ENCODE results near the gene MYO7A. TPM values are rescaled to one million over a fixed set of nuclear protein-coding genes. Genes with fewer than 3 reads are reported as not detected.

The MYO7A gene
- total RNA-seq, 1 donor, result 0.43 TPM

DNA sequence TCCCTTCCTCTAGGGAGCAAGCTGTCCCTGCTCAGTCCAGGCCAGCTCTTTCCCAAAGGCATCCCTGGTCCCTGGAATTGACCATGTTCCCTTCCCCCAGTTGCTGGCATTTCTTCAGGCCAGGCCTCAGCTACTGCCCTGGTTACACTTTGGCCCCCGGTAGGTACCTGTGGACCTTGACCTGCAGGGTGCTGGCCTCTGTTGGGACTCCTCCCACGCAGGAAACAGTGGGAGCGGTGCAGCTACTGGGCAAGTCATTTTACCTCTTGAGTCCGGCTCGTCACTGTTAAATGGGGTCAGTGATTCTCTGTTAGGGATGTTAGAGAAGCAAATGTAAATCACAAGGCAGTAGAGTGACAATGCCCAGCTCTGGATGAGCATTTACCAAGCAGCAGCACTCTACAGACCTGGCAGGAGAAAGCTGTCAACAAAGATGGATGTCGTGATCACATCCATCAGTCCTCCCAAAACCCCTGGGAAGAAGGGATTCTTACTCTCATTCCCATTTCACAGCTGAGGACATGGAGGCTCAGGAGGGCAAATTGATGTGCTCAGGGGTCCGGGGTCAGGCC lies 16.9 kb downstream of the MYO7A start:
- H3K4me3 ChIP-seq (ENCODE audit: low read depth, low read length), result no peak overlapping the region
- no peak for DNase-seq (ENCODE audit: low read depth)
- TF ChIP-seq, protein P1, sequence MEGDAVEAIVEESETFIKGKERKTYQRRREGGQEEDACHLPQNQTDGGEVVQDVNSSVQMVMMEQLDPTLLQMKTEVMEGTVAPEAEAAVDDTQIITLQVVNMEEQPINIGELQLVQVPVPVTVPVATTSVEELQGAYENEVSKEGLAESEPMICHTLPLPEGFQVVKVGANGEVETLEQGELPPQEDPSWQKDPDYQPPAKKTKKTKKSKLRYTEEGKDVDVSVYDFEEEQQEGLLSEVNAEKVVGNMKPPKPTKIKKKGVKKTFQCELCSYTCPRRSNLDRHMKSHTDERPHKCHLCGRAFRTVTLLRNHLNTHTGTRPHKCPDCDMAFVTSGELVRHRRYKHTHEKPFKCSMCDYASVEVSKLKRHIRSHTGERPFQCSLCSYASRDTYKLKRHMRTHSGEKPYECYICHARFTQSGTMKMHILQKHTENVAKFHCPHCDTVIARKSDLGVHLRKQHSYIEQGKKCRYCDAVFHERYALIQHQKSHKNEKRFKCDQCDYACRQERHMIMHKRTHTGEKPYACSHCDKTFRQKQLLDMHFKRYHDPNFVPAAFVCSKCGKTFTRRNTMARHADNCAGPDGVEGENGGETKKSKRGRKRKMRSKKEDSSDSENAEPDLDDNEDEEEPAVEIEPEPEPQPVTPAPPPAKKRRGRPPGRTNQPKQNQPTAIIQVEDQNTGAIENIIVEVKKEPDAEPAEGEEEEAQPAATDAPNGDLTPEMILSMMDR (IDR thresholded peaks at IDR 0.05; ENCODE audit: insufficient read depth, low read depth, low read length), result no peak

DNA sequence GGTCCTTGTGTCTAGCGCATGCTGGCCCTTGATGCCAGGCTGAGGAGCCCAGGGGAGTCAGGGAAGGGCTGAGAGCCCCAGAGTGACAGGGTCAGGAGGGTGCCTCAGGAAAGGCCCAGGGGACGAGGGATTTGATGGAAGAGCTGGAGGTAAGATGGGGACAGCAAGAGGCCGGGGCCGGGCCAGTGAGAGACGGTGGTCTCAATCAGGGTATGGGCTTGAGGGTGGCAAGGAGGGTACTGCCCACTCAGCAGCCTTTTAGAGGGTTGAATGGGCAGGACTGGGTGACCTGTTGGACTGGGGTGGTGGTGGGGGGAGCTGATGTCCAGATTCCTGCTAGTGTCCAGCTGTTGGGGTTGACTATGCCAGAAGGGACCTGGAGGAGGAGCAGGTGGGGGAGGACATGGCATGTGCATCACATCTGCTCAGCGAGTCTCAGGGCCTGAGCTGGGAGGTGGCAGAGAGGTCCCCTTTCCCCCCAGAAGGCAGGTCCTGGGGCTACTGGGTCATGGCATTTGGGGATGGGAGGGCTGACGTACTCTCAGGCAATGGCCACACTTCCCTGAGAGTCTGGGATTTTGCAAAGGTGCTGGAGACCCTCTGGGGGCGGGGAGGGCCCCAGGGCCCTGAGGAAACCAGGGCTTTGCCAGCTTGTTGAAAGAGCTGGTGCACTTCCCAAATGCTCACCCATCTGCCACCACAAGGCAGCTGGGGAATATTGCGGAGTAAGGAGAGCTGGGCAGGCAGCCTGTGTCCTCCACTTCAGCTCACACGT lies 18.4 kb downstream of the MYO7A start:
- TF ChIP-seq, protein P1 (IDR thresholded peaks at IDR 0.05; ENCODE audit: insufficient read depth, low read depth, low read length), result no peak
- no peak for DNase-seq (ENCODE audit: low read depth)

DNA sequence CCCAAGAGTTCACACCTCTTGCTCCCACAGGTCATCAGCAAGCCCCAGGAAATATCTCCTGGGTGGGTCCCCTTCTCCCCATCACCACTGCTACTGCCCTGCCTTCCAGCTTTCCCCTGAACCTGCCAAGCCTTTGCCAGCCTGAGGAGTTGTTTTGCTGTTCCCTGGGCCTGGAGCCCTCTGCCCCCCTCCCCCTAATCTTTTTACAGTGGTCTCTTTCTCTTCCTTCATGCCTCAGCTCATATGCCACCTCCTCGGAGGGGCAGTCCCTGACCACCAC lies 18.9 kb downstream of the MYO7A start:
- no peak overlapping the region for H3K4me3 ChIP-seq (ENCODE audit: low read depth, low read length)
- TF ChIP-seq, protein P1 (IDR thresholded peaks at IDR 0.05; ENCODE audit: insufficient read depth, low read depth, low read length), result no peak
- no peak for DNase-seq (ENCODE audit: low read depth)

More for the DNA sequence above, 18.4 kb downstream of the MYO7A start:
- no peak overlapping the region for H3K4me3 ChIP-seq (ENCODE audit: low read depth, low read length)

DNA sequence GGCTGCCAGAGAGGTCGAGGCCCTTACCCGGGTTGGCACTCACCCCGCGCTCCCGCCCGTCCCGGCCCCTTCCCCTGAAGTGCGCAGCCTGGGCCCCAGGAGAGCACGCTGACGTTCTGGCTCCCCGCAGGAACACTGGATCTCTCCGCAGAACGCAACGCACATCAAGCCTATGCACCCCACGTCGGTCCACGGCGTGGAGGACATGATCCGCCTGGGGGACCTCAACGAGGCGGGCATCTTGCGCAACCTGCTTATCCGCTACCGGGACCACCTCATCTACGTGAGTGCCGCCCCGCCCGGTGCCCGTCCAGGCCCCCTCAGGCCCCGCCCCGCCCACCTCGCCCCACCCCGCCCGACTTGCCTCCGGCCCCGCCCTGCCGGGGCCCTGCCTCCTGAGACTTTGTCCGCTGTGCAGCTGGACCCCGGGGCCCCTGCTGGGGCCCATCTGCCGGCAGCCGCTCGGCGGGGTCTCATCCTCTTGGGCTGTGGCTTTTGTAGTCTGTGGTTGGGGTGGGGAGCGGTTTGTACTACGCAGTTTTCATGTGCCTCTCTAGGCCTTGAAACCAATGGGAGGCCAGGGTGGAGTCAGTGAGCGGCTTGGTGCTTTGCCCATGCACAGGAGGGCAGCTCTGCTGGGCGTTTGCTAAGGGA lies 19.7 kb downstream of the MYO7A start:
- H3K4me3 ChIP-seq (ENCODE audit: low read depth, low read length), result peak overlapping the region; percentile 35
- DNase-seq (ENCODE audit: low read depth), result peak; percentile 14
- TF ChIP-seq, protein P1 (IDR thresholded peaks at IDR 0.05; ENCODE audit: insufficient read depth, low read depth, low read length), result no peak

DNA sequence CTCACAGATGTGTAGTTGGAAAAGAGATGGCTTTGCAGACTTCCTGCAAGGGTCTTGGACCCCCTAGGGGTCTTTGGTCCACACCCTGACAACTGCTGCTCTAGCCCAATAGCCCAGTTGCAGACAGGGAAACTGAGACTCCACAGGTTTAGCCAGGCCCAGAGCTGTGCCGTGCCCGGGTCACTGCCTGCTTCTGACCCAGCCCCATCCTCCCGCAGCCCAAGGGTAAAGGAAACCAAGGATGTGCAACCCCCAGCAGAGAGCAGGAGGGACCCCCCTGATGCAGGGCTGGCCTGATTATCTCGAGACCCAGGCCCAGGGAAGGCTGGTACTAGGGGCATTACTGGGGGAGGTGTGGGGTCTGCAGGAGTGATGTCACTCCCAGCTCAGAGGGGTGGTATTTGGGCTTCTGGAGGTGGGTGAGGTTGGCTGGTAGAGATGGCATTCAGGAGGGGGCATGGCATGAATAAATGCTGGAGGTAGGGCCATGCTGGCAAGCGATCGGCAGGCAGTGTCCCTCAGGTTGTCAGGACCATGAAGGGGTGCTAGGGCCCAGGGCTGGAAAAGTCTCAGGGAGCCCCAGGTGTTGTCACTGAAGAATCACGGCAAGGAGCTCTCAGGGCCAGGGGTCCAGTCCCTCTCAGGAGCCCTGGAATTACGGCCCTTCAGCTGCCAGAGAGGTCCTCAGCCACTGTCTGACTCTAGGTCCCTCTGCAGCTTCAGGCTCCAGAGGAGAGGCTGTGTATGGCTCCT lies 21.1 kb downstream of the MYO7A start:
- no peak overlapping the region for H3K4me3 ChIP-seq (ENCODE audit: low read depth, low read length)
- DNase-seq (ENCODE audit: low read depth), result no peak
- TF ChIP-seq, protein P1 (IDR thresholded peaks at IDR 0.05; ENCODE audit: insufficient read depth, low read depth, low read length), result no peak

DNA sequence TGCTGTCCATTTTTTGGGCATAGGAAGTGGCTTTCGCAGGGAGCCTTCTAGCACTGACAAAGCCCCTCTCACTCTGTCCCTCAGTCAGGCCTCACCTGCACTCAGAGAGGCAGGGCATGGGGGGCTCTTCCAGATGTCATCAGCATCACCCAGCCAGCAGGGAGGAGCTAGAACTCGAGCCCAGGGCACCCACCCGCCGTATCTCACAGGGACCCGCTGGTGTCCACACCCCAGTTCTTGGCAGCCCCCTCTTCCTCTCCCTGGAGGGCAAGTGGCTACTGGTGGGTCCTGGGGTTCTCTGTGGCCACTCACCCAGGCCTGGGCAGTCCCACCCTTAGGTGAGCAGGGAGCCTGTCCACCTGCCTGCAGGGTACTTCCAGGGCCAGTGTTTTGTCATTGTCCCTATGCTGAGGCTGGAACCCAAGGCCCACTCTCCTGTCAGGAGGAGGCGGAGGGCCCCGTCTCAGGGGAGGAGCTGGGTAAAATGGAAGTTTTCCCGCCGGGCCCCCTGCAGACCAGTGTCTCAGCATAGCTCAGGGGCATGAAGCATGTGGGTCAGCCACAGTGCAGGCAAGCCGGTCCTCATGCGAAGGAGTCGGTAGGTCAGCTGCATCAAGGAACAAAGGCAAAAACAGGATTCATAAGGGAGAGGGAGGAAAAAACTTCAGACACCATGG lies 21.8 kb downstream of the MYO7A start:
- DNase-seq (ENCODE audit: low read depth), result no peak

More for the DNA sequence above, 21.8 kb downstream of the MYO7A start:
- TF ChIP-seq, protein P1 (IDR thresholded peaks at IDR 0.05; ENCODE audit: insufficient read depth, low read depth, low read length), result no peak
- no peak overlapping the region for H3K4me3 ChIP-seq (ENCODE audit: low read depth, low read length)
